Dendritic cell treated with granulocyte-macrophage colony-stimulating factor and Interleukin-4, amounts not matched to agents 40 ng/mL and 50 ng/mL, for 4 days (primary cell): ENCODE measurements around the gene SUMO2.
"Not testable (repeated sequence)": the region's sequence is repeated elsewhere in the genome, so short reads cannot be mapped to it uniquely, and the experiment has no call there.

Experiments
- H3K27ac Mint-ChIP-seq: one replicate; pipeline ENCODE4 v1.8.0; 2022; ENCODE audit warnings: mild to moderate bottlenecking, mixed read lengths
- H3K27me3 Mint-ChIP-seq: one replicate; pipeline ENCODE4 v1.8.0; 2022; ENCODE audit warnings: mild to moderate bottlenecking, mixed read lengths
- H3K36me3 Mint-ChIP-seq: one replicate; pipeline ENCODE4 v1.8.0; 2022; ENCODE audit warnings: low read depth, mixed read lengths
- H3K4me1 Mint-ChIP-seq: one replicate; pipeline ENCODE4 v1.8.0; 2022; ENCODE audit warnings: low read depth, mixed read lengths
- H3K4me3 Mint-ChIP-seq: one replicate; pipeline ENCODE4 v1.8.0; 2022; ENCODE audit warnings: mild to moderate bottlenecking, moderate library complexity, mixed read lengths
- H3K9me3 Mint-ChIP-seq: one replicate; pipeline ENCODE4 v1.8.0; 2022; ENCODE audit warnings: mixed read lengths
- intact Hi-C: fragments of 100-400 bp; cut with micrococcal nuclease; formaldehyde crosslinking; loops from one replicate; pipeline ENCODE4 v1.15.0; 2022

The SUMO2 gene

GRCh38 chr17:75146592-75146991, 36.2 kb downstream of the SUMO2 start:
- peaks cover 69% of the 10 kb centered on the region for H3K36me3 Mint-ChIP-seq
- H3K27ac Mint-ChIP-seq: peak overlapping the region; percentile 85
- H3K9me3 Mint-ChIP-seq: no peaks in the 10 kb centered on the region
- peaks cover 48% of the 10 kb centered on the region for H3K4me1 Mint-ChIP-seq
- H3K27me3 Mint-ChIP-seq: no peaks in the 10 kb centered on the region
- H3K4me3 Mint-ChIP-seq: no peak overlapping the region
- intact Hi-C loops: no loop called here

GRCh38 chr17:75144816-75145512, 37.8 kb downstream of the SUMO2 start:
- Mint-ChIP-seq H3K4me1 (peaks cover 48% of the 10 kb centered on the region), H3K27ac (peak overlapping the region; percentile 46)

GRCh38 chr17:75142236-75142971, 40.4 kb downstream of the SUMO2 start:
- Mint-ChIP-seq H3K4me1 (peaks cover 26% of the 10 kb centered on the region), H3K27ac (no peak overlapping the region), H3K27me3 (no peaks in the 10 kb centered on the region), H3K4me3 (no peak overlapping the region), H3K9me3 (no peaks in the 10 kb centered on the region), H3K36me3 (peaks cover 77% of the 10 kb centered on the region)
- intact Hi-C loops: no loop called here

More at GRCh38 chr17:75144816-75145512, 37.8 kb downstream of the SUMO2 start:
- intact Hi-C loops: no loop called here
- Mint-ChIP-seq H3K36me3 (peaks cover 85% of the 10 kb centered on the region), H3K4me3 (no peak overlapping the region), H3K27me3 (no peaks in the 10 kb centered on the region), H3K9me3 (no peaks in the 10 kb centered on the region)

GRCh38 chr17:75138519-75138918, 44.2 kb downstream of the SUMO2 start:
- Mint-ChIP-seq H3K4me3 (no peak overlapping the region), H3K4me1 (no peaks in the 10 kb centered on the region), H3K27me3 (no peaks in the 10 kb centered on the region), H3K27ac (no peak overlapping the region), H3K36me3 (peaks cover 65% of the 10 kb centered on the region), H3K9me3 (no peaks in the 10 kb centered on the region)
- intact Hi-C loops: no loop called here

- H3K9me3 Mint-ChIP-seq, H3K4me1 Mint-ChIP-seq, intact Hi-C loops, H3K4me3 Mint-ChIP-seq, H3K27me3 Mint-ChIP-seq, H3K27ac Mint-ChIP-seq: not testable (repeated sequence)
- peaks cover 58% of the 10 kb centered on the region for H3K36me3 Mint-ChIP-seq
These were observed 45.0 kb downstream of the SUMO2 start for GRCh38 chr17:75137762-75138161.

GRCh38 chr17:75135946-75136345, 46.8 kb downstream of the SUMO2 start:
- no peaks in the 10 kb centered on the region for H3K27me3 Mint-ChIP-seq
- no peaks in the 10 kb centered on the region for H3K4me1 Mint-ChIP-seq
- peaks cover 46% of the 10 kb centered on the region for H3K36me3 Mint-ChIP-seq
- H3K4me3 Mint-ChIP-seq: no peak overlapping the region
- intact Hi-C loops: no loop called here
- H3K27ac Mint-ChIP-seq: no peak overlapping the region
- H3K9me3 Mint-ChIP-seq: no peaks in the 10 kb centered on the region

GRCh38 chr17:75135452-75135851, 47.3 kb downstream of the SUMO2 start:
- no peak overlapping the region for H3K4me3 Mint-ChIP-seq
- intact Hi-C loops: no loop called here
- peaks cover 4% of the 10 kb centered on the region for H3K4me1 Mint-ChIP-seq
- H3K36me3 Mint-ChIP-seq: peaks cover 46% of the 10 kb centered on the region
- no peak overlapping the region for H3K27ac Mint-ChIP-seq
- no peaks in the 10 kb centered on the region for H3K9me3 Mint-ChIP-seq
- no peaks in the 10 kb centered on the region for H3K27me3 Mint-ChIP-seq

- Mint-ChIP-seq H3K4me1 (peaks cover 20% of the 10 kb centered on the region), H3K27ac (peak overlapping the region; percentile 25), H3K36me3 (peaks cover 51% of the 10 kb centered on the region)
- intact Hi-C loops, H3K27me3 Mint-ChIP-seq, H3K9me3 Mint-ChIP-seq, H3K4me3 Mint-ChIP-seq: not testable (repeated sequence)
These were observed 49.0 kb downstream of the SUMO2 start for GRCh38 chr17:75133607-75134347.

GRCh38 chr17:75133001-75133400, 49.8 kb downstream of the SUMO2 start:
- intact Hi-C loops: no loop called here
- Mint-ChIP-seq H3K27me3 (no peaks in the 10 kb centered on the region), H3K4me1 (peaks cover 23% of the 10 kb centered on the region), H3K27ac (peak overlapping the region; percentile 25), H3K36me3 (peaks cover 58% of the 10 kb centered on the region), H3K9me3 (no peaks in the 10 kb centered on the region), H3K4me3 (no peak overlapping the region)

GRCh38 chr17:75132018-75133000, 50.5 kb downstream of the SUMO2 start:
- Mint-ChIP-seq H3K27ac (peak overlapping the region; percentile 85), H3K36me3 (peaks cover 60% of the 10 kb centered on the region), H3K4me1 (peaks cover 23% of the 10 kb centered on the region), H3K4me3 (peak overlapping the region; percentile 85)
- H3K27me3 Mint-ChIP-seq, H3K9me3 Mint-ChIP-seq, intact Hi-C loops: not testable (repeated sequence)

- Mint-ChIP-seq H3K4me3 (peak within 1 kb of the TSS; percentile 85), H3K4me1 (peaks cover 23% of the 10 kb centered on the region), H3K27me3 (no peaks in the 10 kb centered on the region), H3K36me3 (peaks cover 60% of the 10 kb centered on the region), H3K27ac (peak within 1 kb of the TSS; percentile 85), H3K9me3 (no peaks in the 10 kb centered on the region)
- intact Hi-C loops: loop anchor here (2.0 kb wide), 1 partner anchor 17 kb away; no protein-coding TSS in a partner anchor
These were observed 51.3 kb downstream of the SUMO2 start, which contains the start of gene NT5C for GRCh38 chr17:75131278-75132017. Gene NT5C (minus strand): TSS chr17:75131742. CDS start chr17:75131707, 35 bp downstream.

GRCh38 chr17:75130632-75131277, 52.0 kb downstream of the SUMO2 start:
- H3K4me1 Mint-ChIP-seq: peaks cover 28% of the 10 kb centered on the region
- no peaks in the 10 kb centered on the region for H3K9me3 Mint-ChIP-seq
- H3K27me3 Mint-ChIP-seq: no peaks in the 10 kb centered on the region
- peaks cover 53% of the 10 kb centered on the region for H3K36me3 Mint-ChIP-seq
- intact Hi-C loops: loop anchor here (2.0 kb wide), 1 partner anchor 16 kb away; no protein-coding TSS in a partner anchor
- peak overlapping the region; percentile 85 for H3K27ac Mint-ChIP-seq
- peak overlapping the region; percentile 85 for H3K4me3 Mint-ChIP-seq
